ENCODE measurements around the gene ARFGAP1.

Gene ARFGAP1
- total RNA-seq: 82.4 to 103 (median 95.0) reads per million in 4 donors

DNA sequence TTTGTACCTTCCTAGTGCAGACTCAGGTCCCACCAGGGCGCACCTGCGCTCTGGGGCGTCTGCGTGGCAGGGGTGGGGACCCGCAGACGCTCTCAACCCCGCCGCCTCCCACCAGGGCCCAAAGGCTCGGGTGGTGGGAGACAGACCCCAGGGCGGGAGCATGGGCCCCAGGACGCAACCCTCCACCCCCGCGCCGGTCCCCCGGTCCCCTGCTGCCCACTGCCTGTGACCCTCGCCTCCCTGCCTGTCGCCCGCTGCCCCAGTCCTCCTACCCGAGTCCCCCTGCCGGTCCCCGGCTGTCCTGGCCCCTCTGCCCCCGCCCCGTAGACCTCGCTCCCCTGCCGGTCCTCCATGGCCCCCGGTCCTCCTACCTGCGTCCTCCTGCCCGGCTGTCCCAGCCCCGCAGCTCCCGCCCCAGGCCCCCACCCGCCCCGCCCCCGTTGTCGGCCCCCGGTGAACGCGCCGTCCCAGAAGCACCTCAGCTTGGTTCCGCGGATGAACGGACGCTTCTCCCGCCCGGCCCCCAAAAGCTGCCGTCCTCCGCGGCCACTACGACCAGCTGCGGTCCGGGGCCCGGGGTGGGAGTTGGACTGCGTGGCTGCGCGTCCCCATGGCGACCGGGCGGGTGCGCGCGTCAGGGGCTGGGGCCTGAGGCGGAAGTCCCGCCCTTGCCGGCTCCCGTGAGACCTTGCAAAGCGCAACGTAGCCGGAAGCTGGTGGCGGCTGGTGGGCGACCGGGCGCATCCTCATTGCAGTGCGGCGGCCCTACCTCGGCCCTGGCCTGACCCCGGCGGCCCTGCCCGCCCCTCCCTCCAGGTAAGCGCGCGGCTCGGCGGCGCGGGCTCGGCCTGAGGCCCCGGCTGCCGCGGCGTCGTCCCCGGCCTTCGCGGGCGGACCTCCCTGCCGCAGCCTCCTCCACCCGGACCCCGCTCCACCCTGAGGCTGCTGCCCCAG is at the start of gene ARFGAP1:
Gene ARFGAP1, plus strand, starts transcription at position 709 of the 954 bp plus-strand sequence. CDS start 2,768 bp downstream, outside the sequence.
- peak; percentile 75 to 86 (median 83) for DNase-seq

DNA sequence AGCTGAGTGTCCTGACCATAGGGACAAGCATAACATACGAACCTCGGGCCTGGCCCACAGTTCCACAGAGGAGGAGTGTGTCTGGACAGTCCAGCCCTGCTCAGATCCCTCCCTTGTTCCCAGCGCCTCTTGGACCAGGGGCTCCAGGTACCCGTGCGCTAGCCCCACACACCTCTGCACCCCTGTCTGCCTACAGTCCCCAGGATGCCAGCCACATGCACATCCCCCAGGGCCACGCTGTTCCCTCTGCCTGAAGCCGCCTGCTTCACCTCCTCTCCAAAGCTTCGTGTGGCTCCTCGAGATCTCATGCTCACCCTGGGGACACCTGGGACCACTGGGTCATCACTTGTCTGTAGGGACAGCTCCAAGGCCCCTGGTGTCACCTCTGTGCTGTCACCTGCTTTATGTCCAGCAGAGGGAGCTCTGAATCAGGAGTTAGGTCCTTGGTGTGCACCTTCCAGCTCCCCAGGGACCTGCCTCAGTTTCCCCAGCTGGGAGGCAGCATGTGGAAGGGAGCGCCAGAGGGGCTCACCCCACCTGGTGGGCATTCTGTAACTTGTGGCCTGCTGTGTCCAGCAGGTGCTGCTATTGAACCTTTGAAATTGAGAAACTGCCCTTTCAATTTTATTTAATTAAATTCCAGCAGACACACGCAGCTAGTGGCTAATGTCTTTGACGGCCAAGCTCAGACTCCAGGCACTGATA is 49.3 kb upstream of the ARFGAP1 start:
- peak in 2 of 5 donors; percentile 23 to 36 for DNase-seq

DNA sequence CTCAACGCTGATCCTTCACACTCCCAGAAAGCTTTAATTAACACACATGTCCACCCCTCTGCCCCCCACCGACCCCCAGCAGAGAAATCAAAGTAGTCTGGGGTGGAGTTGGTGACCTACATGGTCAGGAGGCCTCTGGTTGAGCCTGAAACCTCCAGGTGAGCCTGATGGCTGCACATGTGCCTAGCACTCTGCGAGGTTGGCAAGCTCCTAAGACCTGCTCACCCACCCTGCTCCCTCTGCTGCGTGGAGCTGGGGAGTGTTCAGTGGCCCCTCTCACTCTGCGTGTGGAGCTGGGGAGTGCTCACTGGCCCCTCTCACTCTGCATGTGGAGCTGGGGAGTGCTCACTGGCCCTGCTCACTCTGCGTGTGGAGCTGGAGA is 48.8 kb upstream of the ARFGAP1 start:
- DNase-seq: no peak

DNA sequence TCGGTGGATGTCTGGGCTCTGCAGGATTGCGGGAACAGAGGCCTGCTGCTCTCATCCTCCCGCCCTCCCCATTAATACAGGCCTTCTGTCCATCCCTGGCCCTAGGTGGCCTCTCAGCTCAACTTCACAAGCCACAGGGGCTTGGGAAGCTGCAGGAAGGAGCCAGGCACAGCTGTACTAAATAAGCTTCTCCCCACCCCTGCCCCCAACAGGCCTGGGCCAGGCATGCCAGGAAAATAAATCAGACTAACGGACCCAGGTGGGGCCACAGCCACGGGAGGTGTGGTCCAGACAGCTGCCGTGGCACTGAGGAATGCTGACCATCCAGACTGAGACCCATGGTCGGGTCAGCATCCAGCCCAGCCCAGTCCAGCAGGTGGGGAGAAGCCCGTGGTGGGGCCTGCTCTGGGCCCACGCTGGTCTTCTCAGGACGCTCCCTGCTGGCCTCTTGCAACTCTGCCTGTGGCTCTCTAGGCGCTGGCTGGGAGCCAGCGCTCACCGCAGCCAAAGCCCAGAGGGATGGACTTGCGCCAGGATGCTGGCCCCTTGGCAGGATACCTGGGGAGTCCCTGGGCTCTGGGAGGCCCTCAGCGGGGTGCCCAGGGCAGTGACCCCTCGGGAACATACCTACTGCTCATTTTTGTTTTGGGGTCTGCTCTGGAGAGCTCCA is 48.1 kb upstream of the ARFGAP1 start:
- no peak for DNase-seq

DNA sequence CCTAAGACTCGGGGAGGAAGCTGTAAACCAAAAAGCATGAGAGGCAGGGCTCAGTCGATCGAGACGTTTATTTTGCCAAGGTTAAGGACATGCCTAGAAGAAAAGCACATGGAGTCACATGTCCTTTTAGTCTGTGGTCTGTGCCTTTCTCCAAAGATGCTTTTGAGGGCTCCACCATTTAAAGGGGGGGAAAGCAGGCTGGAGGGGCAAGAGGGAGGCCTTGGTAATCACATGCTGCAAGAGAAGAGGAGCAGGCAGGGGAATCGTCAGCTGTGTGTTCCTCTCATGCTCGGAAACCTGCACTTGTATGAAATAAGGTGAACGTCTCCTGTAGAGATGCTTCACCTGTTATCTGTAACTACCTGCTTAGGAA is 47.5 kb upstream of the ARFGAP1 start:
- no peak for DNase-seq

DNA sequence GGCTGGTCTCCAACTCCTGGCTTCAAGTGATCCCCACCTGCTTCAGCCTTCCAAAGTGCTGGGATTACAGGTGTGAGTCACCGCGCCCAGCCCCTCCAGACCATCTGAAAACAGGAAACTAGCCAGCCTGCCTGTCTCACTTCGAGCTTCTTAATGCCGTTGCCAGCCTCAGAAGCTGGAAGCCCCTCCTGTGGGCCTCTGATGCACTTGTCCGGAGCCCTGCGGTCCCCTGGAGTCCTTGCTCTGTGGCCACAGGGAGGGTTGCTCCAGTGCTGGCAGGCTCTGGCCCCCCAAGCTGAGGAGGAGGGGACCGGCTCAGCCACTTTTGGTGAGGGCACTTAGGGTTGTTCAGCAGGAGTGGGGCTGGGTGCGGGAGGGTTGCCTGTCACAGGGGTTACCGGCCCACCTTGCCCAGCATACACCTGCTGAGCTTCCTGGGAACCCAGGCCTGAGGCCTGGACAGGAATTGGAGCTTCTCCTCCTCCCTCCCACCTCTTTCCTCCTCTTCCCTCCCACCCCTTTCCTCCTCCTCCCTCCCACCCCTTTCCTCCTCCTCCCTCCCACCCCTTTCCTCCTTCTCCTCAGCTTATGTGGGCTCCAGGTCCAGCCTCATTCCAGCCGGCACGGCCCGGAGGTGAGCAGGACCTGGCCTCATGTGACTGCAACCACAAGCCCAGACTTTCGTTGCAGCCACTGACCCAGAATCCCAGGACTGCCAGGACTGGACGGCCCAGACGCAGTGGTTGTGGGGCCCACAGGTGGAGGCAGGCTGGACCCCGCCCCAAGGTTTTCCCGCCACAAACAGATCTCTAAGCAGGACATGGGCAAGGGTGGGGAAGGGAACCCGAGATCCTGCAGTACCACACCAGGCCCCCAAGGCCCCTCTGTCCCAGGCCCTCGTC is 46.3 kb upstream of the ARFGAP1 start:
- no peak for DNase-seq

DNA sequence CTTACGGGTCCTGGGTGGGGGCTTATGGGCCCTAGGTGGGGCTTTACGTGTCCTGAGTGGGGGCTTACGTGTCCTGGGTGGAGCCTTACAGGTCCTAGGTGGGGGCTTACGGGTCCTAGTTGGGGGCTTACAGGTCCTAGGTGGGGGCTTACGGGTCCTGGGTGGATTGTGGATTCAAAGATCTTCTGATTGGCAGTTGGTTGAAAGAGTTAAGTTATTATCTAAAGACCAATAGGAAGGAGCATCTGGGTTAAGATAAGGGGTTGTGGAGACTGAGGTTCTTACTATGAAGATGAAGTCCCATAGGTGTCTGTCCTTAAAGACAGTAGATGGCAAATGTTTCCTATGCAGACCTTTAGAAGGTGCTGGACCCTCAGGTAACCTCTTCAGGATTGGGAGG is 45.4 kb upstream of the ARFGAP1 start:
- DNase-seq: no peak

DNA sequence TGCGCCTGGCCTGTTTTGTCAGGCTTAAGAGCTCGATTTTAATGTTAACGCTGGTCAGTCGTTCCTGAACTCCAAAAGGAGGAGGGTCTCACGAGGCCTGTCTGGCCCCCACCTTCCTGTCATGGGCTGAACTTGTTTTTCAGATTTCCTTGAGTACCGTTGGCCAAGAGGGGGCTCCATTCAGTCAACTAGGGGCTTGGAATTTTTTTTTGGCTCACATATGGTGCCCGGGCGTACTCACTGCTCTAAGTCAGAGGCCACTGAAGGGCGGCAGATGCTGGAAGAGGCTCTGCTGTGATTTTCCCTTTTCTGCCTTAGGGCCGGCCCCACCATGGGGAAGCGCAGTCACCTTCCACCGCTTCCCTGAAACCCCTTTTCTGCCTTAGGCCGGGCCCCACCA is 43.8 kb upstream of the ARFGAP1 start:
- DNase-seq: no peak

DNA sequence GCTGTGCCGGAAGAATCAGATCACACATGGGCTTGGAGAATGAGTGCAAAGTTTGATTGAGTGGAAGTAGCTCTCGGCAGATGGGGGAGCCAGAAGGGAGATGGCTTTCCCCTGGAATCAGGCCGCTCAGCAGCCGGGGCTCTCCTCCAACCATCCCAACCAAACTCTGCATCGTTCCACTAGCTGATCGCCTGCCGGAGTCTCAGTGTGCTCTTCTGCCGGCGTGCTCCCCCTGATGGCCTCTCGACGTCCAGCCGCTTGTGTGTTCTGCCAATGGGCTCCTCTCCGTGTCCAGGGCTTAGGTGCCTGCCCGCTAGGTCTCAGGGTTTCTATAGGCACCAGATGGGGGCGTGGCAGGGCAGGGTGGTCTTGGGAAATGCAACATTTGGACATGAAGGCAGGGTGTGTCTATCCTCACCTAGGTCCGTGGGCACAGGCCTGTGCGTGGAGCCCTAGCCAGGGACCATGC is 41.8 kb upstream of the ARFGAP1 start:
- no peak for DNase-seq

DNA sequence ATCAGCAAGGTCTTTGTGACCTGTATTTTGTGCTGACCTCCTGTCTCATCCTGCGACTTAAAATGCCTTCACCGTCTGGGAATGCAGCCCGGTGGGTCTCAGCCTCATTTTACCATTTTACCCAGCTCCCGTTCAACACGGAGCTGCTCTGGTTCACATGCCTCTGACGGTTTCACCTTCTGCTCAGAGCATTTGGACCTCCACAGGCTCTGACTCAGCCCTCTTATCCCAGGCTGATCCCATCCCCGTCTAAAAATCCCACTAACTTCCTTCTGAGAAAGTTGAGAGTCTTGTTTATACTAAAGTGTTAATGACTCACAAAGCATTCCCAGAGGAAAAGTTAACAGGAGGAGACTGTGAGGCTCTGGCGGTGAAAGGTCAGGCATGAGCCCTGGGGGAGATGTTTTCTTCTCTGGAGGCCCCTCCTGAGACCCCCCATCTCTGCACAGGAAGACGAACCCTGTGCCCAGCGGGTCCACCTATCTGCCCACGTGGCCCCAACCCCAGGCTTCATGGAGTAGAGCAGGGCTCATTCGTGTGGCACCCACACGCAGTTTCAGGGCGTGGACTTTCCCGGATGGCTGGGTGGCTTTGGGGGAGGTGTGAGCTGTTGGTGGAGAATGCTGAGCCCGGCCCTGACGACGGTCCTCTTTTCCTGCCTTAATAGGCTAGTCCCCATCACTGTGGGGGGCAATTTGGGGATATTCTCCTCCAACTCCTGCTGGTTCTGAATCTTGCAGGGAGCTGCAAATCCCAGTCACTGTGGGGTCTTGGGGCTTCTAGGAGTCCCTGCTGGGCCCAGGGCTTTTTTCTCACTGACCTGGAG is 40.2 kb upstream of the ARFGAP1 start:
- DNase-seq: no peak

DNA sequence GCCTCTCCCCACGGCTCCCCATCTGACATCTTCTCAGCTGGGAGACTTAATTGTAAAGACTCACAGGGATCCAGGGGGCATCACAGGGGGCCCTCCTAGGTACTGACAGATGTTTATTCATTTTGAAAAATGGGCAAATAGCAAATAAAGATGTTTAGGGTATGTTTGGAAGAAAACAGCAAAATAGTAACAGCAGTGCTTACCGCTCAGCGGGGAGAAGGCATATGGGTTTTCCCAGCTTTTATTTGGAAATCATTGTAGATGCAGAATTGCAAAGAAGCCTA is 39.6 kb upstream of the ARFGAP1 start:
- no peak for DNase-seq

DNA sequence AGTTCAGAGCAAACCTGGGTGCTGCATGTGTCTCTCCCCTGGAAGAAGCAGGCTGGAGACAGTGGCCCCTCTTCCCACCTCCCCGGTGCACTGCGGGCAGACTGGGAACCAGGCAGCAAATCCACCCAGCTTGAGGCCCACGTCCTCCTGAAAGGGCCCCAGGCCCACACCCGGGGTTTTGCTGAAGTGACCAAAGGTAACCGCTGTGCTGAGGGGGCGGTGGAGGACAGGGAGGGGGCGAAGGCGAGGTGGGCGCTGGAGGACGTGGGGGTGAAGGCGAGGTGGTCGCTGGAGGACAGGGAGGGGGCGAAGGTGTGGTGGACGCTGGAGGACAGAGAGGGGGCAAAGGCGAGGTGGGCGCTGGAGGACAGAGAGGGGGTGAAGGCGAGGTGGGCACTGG is 38.7 kb upstream of the ARFGAP1 start:
- no peak for DNase-seq

DNA sequence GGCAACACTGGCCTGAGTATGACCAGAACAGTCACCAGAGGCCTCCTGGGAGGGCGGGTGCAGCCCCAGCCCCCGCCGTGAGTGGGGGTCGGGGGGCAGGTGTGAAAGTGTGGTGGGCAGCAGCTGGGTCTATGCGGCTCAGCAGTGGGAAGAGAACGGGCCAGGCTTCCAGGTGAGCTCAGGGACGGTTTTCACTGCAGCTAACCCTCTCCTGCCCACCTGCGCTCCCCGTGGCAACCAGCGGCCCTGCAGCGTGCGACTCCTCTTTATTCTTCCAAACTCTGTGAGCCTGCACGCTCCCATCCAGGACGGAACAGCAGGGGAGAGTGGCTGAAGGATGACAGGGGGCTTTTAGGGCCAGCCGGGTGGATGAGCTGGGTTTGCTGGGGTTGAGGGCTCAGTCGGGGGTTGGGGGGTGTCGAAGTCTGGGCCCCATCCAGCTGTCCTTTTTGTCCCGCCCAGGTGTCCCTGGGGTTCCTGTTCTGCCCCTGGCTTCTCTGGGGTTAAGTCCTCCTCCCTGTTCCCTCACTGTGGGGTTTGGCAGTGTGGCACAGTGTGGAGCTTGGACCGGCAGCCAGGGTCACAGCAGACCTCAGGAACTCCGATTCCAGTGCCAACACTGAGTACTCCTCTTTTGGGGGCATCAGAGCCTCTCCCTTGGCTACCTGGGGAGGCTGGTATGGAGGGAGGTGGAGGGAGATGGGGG is 37.8 kb upstream of the ARFGAP1 start:
- DNase-seq: no peak

DNA sequence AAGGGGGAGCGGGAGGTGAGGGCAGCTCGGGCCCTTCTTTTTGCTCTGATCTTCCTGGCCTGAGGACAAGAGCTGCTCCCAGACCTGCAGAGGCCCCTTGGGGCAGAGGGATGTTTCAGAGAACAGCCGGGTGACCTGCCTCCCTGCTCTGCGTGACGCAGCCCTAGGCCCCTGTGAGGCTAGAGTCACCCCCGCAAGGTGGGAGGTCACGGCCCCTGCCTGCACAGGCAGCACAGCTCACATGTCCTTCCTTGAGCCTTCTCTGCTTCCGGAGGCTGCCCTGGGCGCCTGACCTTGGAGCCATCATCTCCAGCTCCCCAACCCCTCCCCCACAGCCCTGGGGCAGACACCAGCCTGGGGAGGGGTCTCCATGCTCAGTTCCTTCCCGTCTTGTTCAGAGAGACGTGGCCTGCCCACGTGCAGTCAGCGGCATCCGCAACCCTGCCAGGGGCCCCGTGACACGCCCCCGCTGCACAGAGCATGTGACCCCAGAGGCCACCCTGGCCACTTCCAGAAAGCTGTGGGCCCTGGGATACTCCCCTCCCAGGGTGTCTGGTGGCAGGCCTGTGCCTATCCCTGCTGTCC is 37.1 kb upstream of the ARFGAP1 start, which contains the start of gene BIRC7:
Gene BIRC7, plus strand, starts transcription at position 507 of the 585 bp plus-strand sequence. CDS start 192 bp downstream, outside the sequence.
- no peak for DNase-seq

DNA sequence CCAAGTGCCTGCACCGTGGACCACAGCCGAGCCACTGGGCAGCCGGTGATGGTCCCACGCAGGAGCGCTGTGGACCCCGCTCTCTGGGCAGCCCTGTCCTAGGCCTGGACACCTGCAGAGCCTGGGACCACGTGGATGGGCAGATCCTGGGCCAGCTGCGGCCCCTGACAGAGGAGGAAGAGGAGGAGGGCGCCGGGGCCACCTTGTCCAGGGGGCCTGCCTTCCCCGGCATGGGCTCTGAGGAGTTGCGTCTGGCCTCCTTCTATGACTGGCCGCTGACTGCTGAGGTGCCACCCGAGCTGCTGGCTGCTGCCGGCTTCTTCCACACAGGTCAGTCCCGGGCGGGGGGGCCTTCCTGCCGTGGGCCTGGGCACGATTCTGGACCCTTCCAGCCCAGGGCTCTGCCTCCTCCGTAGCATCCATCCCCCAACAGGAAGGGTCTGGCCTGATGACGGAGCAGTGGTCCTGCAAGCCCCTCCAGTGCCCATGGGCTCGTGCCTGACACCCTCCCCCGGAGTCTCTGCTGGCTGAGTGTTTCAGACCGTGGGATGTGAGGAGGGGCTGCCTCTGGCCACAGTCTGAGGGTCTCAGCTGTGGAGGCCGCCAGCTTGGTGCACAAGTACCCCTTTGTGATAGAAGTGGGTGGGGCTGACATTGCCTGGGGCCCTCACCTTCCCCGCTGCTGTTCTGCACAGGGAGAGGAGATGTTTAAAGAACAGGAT is 36.3 kb upstream of the ARFGAP1 start:
- DNase-seq: no peak

DNA sequence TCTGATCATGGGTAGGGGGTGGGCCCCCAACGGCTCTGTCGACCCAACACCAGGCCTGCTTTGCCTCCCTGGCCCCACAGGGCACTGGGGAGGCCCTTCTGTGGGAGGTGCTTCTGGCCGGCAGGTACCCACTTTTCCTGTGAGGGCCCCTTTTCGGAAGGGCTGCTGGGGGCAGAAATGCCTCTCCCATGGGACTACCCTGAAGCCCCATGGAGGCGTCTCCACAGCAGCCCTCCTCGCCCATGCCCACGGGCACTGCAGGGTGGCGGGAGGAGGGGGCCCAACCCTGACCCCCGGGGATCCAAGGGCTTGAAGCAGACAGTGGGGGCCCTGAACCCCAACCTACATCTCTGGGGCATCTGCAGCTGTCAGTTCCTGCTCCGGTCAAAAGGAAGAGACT is 34.6 kb upstream of the ARFGAP1 start:
- no peak for DNase-seq

DNA sequence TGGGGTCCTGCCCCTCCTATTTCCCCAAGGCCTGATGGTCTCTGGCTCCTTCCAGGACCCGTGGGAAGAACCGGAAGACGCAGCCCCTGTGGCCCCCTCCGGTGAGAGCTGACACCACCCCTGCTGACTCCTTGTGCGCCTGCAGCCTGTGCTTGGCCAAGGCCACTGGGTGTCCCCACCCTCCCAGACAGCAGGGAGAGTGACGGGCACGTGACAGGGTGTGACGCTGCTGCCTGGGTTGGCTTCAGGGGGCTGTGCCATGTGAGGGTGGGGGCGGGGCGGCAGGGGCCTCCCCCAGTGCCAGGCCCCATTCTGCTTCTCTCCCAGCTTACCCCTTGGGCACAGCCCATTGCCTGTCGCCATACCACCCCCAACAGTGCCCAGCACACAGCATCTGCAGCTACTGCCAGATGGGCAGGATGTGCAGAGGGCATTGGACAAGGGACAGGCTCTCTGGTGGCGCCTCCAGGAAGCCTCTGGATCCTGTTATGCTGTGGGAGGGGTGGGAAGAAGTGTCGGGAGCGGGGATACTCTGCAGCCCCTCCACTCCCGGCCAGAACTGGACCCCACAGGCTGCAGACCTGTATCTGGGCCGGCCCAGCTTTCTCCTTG is 34.0 kb upstream of the ARFGAP1 start:
- DNase-seq: no peak

DNA sequence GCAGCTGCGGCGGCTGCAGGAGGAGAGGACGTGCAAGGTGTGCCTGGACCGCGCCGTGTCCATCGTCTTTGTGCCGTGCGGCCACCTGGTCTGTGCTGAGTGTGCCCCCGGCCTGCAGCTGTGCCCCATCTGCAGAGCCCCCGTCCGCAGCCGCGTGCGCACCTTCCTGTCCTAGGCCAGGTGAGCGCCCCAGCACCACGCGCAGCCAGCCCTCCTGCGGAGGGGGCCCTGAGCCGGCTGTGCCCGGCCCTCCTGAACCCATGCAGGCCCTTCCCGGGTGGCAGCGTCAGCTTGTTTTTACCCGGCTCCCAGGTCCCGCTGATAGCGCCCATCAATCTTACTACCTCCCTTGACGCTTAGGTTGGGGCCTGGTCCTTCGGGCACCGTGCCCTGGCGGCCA is 33.2 kb upstream of the ARFGAP1 start:
- DNase-seq: no peak

DNA sequence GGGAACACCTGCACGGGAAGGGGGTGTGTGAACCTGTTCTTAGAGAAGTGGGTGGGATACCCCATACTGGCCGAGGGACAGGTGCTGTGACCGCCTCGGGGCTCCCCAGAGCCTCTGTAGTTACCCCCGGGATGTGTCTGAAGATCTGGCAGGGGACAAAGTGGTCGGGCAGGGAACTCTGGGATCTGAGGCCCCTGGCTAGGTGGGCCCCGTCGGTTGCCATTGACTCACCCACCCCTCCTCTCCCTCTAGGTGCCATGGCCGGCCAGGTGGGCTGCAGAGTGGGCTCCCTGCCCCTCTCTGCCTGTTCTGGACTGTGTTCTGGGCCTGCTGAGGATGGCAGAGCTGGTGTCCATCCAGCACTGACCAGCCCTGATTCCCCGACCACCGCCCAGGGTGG is 32.6 kb upstream of the ARFGAP1 start:
- DNase-seq: no peak
